Kidney epithelial cell (primary cell): ENCODE measurements around the gene ABCG1. TPM values are rescaled to one million over a fixed set of nuclear protein-coding genes. Genes with fewer than 3 reads are reported as not detected.

Experiments
- DNase-seq: peaks from one replicate; pipeline ENCODE4 v3.0.0-alpha.2; 2010; ENCODE audit warnings: low read depth
- H3K27me3 ChIP-seq: 2 replicates; pipeline ENCODE4 v1.6.0; 2011; ENCODE audit warnings: low read length; ENCODE audit not compliant: control insufficient read depth, insufficient read depth
- H3K36me3 ChIP-seq: 2 replicates; pipeline ENCODE4 v1.5.1; 2011; ENCODE audit warnings: low read length; ENCODE audit not compliant: control insufficient read depth, insufficient read depth
- H3K4me3 ChIP-seq: 2 replicates; pipeline ENCODE4 v1.5.1; 2011; ENCODE audit warnings: low read depth, mild to moderate bottlenecking, control low read depth, low read length
- total RNA-seq: library from RNA; depleted of rRNA; stranded (reverse); fragments of >200 nt; gene quantifications from 2 replicates; pipeline ENCODE4 v1.2.3, GENCODE V29; 2015
- TF ChIP-seq, protein P1 (sequence below): IDR thresholded peaks from 2 replicates; pipeline ENCODE4 v1.5.1; 2011; ENCODE audit warnings: mild to moderate bottlenecking, moderate library complexity, low read length, control low read depth, inconsistent platforms; ENCODE audit not compliant: insufficient read depth, poor library complexity, severe bottlenecking

Gene ABCG1
- total RNA-seq, 1 donor from 2014 or later, result 3.6 TPM

DNA sequence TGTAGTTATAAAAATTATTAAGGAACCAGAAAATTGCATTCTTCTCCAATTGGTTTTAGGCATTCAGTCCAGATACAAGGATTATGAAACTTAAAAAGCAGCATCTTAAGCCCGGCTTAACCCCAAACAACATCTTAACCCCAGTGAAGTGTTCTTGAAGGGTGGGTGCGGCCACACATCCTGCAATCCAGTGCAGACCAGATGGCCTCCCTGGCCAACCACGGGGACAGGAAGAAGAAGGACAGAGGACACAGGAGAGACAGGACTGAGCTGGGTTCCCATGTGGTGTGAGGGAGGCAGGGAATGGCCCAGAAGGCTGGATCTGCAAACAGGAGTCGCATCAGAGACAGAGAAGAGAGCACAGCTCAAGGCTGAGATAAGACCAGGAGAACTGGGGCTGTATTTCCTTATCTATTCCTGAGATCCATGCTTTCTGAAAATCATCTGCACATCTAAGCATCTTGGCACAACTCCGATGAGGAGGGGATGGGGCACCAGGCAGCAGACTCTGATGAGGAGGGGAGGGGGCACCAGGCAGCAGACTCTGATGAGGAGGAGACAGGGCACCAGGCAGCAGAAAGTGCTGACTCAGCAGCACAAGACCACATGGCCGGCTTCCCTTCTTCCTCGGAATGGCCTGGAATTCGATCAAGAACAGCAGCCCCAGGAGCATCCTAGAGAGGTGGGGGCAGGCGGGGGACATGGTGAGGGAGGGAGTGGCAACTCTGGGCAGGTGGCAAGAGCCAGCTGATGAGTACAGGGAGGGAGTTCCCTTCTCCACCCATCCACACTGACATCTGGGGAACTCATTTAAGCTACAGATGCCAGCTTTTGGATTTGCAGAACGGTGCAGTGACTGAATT lies 26.6 kb downstream of the ABCG1 start:
- no peak for DNase-seq
- TF ChIP-seq, protein P1, sequence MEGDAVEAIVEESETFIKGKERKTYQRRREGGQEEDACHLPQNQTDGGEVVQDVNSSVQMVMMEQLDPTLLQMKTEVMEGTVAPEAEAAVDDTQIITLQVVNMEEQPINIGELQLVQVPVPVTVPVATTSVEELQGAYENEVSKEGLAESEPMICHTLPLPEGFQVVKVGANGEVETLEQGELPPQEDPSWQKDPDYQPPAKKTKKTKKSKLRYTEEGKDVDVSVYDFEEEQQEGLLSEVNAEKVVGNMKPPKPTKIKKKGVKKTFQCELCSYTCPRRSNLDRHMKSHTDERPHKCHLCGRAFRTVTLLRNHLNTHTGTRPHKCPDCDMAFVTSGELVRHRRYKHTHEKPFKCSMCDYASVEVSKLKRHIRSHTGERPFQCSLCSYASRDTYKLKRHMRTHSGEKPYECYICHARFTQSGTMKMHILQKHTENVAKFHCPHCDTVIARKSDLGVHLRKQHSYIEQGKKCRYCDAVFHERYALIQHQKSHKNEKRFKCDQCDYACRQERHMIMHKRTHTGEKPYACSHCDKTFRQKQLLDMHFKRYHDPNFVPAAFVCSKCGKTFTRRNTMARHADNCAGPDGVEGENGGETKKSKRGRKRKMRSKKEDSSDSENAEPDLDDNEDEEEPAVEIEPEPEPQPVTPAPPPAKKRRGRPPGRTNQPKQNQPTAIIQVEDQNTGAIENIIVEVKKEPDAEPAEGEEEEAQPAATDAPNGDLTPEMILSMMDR, result no peak
- Histone ChIP-seq H3K27me3 (peaks cover 18% of the 10 kb centered on the region), H3K4me3 (no peak overlapping the region), H3K36me3 (no peaks in the 10 kb centered on the region)

GRCh38 chr21:42247716-42248115 lies 28.8 kb downstream of the ABCG1 start:
- no peak overlapping the region for H3K4me3 ChIP-seq
- TF ChIP-seq, protein P1, result no peak
- peaks cover 25% of the 10 kb centered on the region for H3K27me3 ChIP-seq
- no peaks in the 10 kb centered on the region for H3K36me3 ChIP-seq
- DNase-seq, result no peak

- H3K36me3 ChIP-seq, result no peaks in the 10 kb centered on the region
- TF ChIP-seq, protein P1, result no peak
- DNase-seq, result no peak
- H3K27me3 ChIP-seq, result peaks cover 22% of the 10 kb centered on the region
- no peak overlapping the region for H3K4me3 ChIP-seq
Observed at GRCh38 chr21:42248241-42248640, 29.3 kb downstream of the ABCG1 start.

GRCh38 chr21:42248783-42249597 lies 30.1 kb downstream of the ABCG1 start:
- TF ChIP-seq, protein P1, result no peak
- Histone ChIP-seq H3K4me3 (no peak overlapping the region), H3K27me3 (peaks cover 23% of the 10 kb centered on the region), H3K36me3 (no peaks in the 10 kb centered on the region)
- DNase-seq, result no peak

DNA sequence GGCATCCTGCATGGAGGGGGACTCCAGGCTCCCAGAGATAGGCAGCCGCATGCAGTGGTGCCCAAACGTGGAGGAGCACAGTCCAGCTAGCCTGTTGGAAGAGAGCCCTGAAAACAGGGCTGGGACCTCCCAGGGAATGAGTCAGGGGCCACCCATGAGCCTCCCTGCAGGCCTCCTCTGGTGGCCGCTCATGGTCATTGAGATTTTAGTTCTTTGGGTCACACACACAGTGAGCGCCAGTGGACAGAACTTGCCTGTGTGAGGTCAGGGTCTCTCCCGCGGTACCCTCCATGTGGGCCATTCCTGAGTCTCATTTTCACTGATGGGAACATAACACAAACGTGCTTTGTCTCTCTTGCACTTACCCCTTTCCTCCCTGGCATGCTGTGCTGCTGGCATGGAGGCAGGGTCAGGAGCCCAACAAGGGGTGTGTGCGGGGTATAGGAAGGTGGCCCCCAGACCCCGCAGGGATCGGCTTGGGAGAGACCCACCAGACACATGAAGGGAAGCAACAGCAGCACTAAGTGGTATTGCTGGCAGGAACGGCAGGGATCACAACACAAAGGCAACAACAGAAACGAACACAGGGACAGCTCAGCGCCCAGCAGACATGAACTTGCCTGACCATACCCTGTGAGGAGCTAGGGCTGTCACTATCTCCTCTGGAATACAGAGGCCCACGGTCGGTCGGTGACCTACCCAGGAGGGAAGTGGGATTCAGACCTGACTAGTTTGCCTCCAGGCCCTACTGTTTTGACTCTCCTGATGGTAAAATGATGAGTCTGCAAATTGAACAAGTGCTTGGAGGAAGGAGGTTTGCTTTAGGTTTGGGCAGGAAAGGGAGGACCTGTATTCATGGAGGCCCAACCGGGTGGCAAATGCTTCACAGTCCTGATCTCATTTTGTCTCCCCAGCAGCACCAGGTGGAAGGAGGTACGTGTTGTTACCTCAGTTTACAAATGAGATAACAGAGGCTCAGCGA lies 31.8 kb downstream of the ABCG1 start:
- TF ChIP-seq, protein P1, result no peak
- DNase-seq, result no peak
- Histone ChIP-seq H3K4me3 (no peak overlapping the region), H3K27me3 (peaks cover 17% of the 10 kb centered on the region), H3K36me3 (no peaks in the 10 kb centered on the region)
